Measurements from ENCODE around the gene PGLYRP4.

The PGLYRP4 gene

GRCh38 chr1:153364156-153364555 is 15.5 kb upstream of the PGLYRP4 start:
- DNase-seq, result peak in 1 of 2 donors; percentile 1
- no peaks in the 10 kb centered on the region for H3K9me3 Mint-ChIP-seq
- no peaks in the 10 kb centered on the region for H3K4me1 Mint-ChIP-seq
- H3K27me3 Mint-ChIP-seq, result no peaks in the 10 kb centered on the region
- no peak overlapping the region for H3K4me3 Mint-ChIP-seq
- H3K27ac Mint-ChIP-seq, result peak overlapping the region in 1 of 2 donors; percentile 34
- ATAC-seq, result no peak

- Mint-ChIP-seq H3K9me3 (no peaks in the 10 kb centered on the region), H3K4me3 (no peak overlapping the region), H3K27me3 (no peaks in the 10 kb centered on the region), H3K4me1 (no peaks in the 10 kb centered on the region), H3K27ac (peak overlapping the region in 1 of 2 donors; percentile 4)
- no peak for DNase-seq
- no peak for ATAC-seq
Measured at GRCh38 chr1:153363641-153364040, 15.0 kb upstream of the PGLYRP4 start.

GRCh38 chr1:153362187-153362775 is 13.6 kb upstream of the PGLYRP4 start:
- no peak for ATAC-seq
- Mint-ChIP-seq H3K4me1 (peaks cover 10% of the 10 kb centered on the region), H3K9me3 (no peaks in the 10 kb centered on the region), H3K27ac (no peak overlapping the region), H3K4me3 (no peak overlapping the region), H3K27me3 (no peaks in the 10 kb centered on the region)
- no peak for DNase-seq

- DNase-seq (no peak), ATAC-seq (no peak)
- no peak overlapping the region for H3K4me3 Mint-ChIP-seq
- H3K4me1 Mint-ChIP-seq, result peaks cover 16% of the 10 kb centered on the region
- no peaks in the 10 kb centered on the region for H3K27me3 Mint-ChIP-seq
- H3K27ac Mint-ChIP-seq, result no peak overlapping the region
- no peaks in the 10 kb centered on the region for H3K9me3 Mint-ChIP-seq
Measured at GRCh38 chr1:153361480-153362109, 13.0 kb upstream of the PGLYRP4 start.

GRCh38 chr1:153360592-153361479 is 12.2 kb upstream of the PGLYRP4 start:
- peak overlapping the region in 1 of 2 donors; percentile 78 for H3K27ac Mint-ChIP-seq
- no peaks in the 10 kb centered on the region for H3K27me3 Mint-ChIP-seq

GRCh38 chr1:153360190-153360589 is 11.5 kb upstream of the PGLYRP4 start:
- DNase-seq (no peak), ATAC-seq (no peak)
- no peaks in the 10 kb centered on the region for H3K27me3 Mint-ChIP-seq
- no peaks in the 10 kb centered on the region for H3K9me3 Mint-ChIP-seq
- H3K4me1 Mint-ChIP-seq, result peaks cover 22% of the 10 kb centered on the region
- no peak overlapping the region for H3K27ac Mint-ChIP-seq
- H3K4me3 Mint-ChIP-seq, result no peak overlapping the region

More at GRCh38 chr1:153360592-153361479, 12.2 kb upstream of the PGLYRP4 start:
- DNase-seq (no peak), ATAC-seq (no peak)
- H3K9me3 Mint-ChIP-seq, result no peaks in the 10 kb centered on the region
- H3K4me3 Mint-ChIP-seq, result no peak overlapping the region
- H3K4me1 Mint-ChIP-seq, result peaks cover 22% of the 10 kb centered on the region

GRCh38 chr1:153359241-153359640 is 10.6 kb upstream of the PGLYRP4 start:
- Mint-ChIP-seq H3K27me3 (no peaks in the 10 kb centered on the region), H3K9me3 (no peaks in the 10 kb centered on the region), H3K27ac (no peak overlapping the region), H3K4me1 (peaks cover 22% of the 10 kb centered on the region), H3K4me3 (no peak overlapping the region)
- ATAC-seq (no peak), DNase-seq (peak in 1 of 2 donors; percentile 4)

GRCh38 chr1:153358691-153358975 is 10.0 kb upstream of the PGLYRP4 start:
- Mint-ChIP-seq H3K4me1 (peaks cover 22% of the 10 kb centered on the region), H3K27ac (no peak overlapping the region), H3K9me3 (no peaks in the 10 kb centered on the region), H3K27me3 (no peaks in the 10 kb centered on the region), H3K4me3 (no peak overlapping the region)
- DNase-seq (no peak), ATAC-seq (no peak)

GRCh38 chr1:153357853-153358690 is 9.4 kb upstream of the PGLYRP4 start, which contains the start of gene S100A9:
Gene S100A9 (plus strand): TSS chr1:153357854. CDS start chr1:153358284, 430 bp downstream.
- Mint-ChIP-seq H3K4me1 (peaks cover 22% of the 10 kb centered on the region), H3K9me3 (no peaks in the 10 kb centered on the region), H3K27me3 (no peaks in the 10 kb centered on the region), H3K27ac (peak within 1 kb of the TSS in 1 of 2 donors; percentile 30), H3K4me3 (no peak within 1 kb of the TSS)
- DNase-seq (peak in 1 of 2 donors; percentile 2), ATAC-seq (no peak)

GRCh38 chr1:153357076-153357852 is 8.6 kb upstream of the PGLYRP4 start:
- no peak overlapping the region for H3K4me3 Mint-ChIP-seq
- H3K4me1 Mint-ChIP-seq, result peaks cover 22% of the 10 kb centered on the region
- DNase-seq, result peak in 1 of 2 donors; percentile 8
- no peaks in the 10 kb centered on the region for H3K27me3 Mint-ChIP-seq
- peak overlapping the region in 1 of 2 donors; percentile 30 for H3K27ac Mint-ChIP-seq
- peak; percentile 36 for ATAC-seq
- no peaks in the 10 kb centered on the region for H3K9me3 Mint-ChIP-seq

- DNase-seq (peak in 1 of 2 donors; percentile 7), ATAC-seq (no peak)
- H3K27ac Mint-ChIP-seq, result no peak overlapping the region
- H3K9me3 Mint-ChIP-seq, result no peaks in the 10 kb centered on the region
- H3K4me3 Mint-ChIP-seq, result no peak overlapping the region
- peaks cover 22% of the 10 kb centered on the region for H3K4me1 Mint-ChIP-seq
- no peaks in the 10 kb centered on the region for H3K27me3 Mint-ChIP-seq
Measured at GRCh38 chr1:153356392-153357075, 7.9 kb upstream of the PGLYRP4 start.

GRCh38 chr1:153355445-153356071 is 6.9 kb upstream of the PGLYRP4 start:
- H3K27me3 Mint-ChIP-seq, result no peaks in the 10 kb centered on the region
- no peaks in the 10 kb centered on the region for H3K9me3 Mint-ChIP-seq
- ATAC-seq (peak; percentile 88), DNase-seq (peak; percentile 43 to 52)
- no peak overlapping the region for H3K4me3 Mint-ChIP-seq
- H3K4me1 Mint-ChIP-seq, result peaks cover 22% of the 10 kb centered on the region
- no peak overlapping the region for H3K27ac Mint-ChIP-seq

- H3K27me3 Mint-ChIP-seq, result peaks cover 5% of the 10 kb centered on the region
Measured at GRCh38 chr1:153354515-153355193, 6.0 kb upstream of the PGLYRP4 start.

More at GRCh38 chr1:153354515-153355193, 6.0 kb upstream of the PGLYRP4 start:
- Mint-ChIP-seq H3K4me3 (no peak overlapping the region), H3K9me3 (no peaks in the 10 kb centered on the region), H3K27ac (no peak overlapping the region), H3K4me1 (peaks cover 22% of the 10 kb centered on the region)
- DNase-seq (peak in 1 of 2 donors; percentile 1), ATAC-seq (no peak)

All from stimulated activated naive CD8-positive, alpha-beta T cell treated with anti-CD3 and anti-CD28 coated beads, Interleukin-15, amount 100 ng/mL, for 72 hours (primary cell).